ENCODE data around the gene SYT11. TPM values are rescaled to one million over a fixed set of nuclear protein-coding genes. Genes with fewer than 3 reads are reported as not detected.
"Not testable (repeated sequence)": the region's sequence is repeated elsewhere in the genome, so short reads cannot be mapped to it uniquely, and the experiment has no call there.

SYT11 gene
- total RNA-seq, 1 experiment from 2014 or later: 1.0 TPM

DNA sequence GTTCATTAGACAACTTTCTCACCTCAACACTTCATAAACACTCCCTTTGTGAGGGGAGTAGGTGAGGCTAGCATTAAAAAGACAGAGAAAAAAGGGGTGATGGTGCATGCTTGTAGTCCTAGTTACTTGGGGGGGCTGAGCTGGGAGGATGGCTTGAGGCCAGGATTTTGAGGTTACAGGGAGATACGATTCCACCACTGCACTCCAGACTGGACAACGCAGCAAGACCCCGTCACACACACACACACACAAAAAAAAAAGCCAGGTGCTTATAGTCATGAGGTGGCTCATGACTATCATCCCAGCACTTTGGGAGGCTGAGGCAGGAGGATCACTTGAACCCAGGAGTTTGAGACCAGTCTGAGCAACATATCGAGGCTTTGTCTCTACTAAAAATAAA lies 31.9 kb upstream of the SYT11 start:
- no TSS peak for BruUV-seq (replicated peaks)
- H3K9me3 Mint-ChIP-seq (ENCODE audit: low read depth, unreplicated experiment): no peaks in the 10 kb centered on the region
- H3K4me3 Mint-ChIP-seq (ENCODE audit: low read depth, unreplicated experiment): no peak overlapping the region
- H3K27me3 Mint-ChIP-seq (ENCODE audit: unreplicated experiment): no peaks in the 10 kb centered on the region
- intact Hi-C loops (cut with micrococcal nuclease; ENCODE audit: unreplicated experiment): no loop called here
- H3K4me1 Mint-ChIP-seq (ENCODE audit: low read depth, unreplicated experiment): no peaks in the 10 kb centered on the region
- DNase-seq: no peak
- no peak overlapping the region for H3K27ac Mint-ChIP-seq (ENCODE audit: unreplicated experiment)
- TF ChIP-seq, protein P1, sequence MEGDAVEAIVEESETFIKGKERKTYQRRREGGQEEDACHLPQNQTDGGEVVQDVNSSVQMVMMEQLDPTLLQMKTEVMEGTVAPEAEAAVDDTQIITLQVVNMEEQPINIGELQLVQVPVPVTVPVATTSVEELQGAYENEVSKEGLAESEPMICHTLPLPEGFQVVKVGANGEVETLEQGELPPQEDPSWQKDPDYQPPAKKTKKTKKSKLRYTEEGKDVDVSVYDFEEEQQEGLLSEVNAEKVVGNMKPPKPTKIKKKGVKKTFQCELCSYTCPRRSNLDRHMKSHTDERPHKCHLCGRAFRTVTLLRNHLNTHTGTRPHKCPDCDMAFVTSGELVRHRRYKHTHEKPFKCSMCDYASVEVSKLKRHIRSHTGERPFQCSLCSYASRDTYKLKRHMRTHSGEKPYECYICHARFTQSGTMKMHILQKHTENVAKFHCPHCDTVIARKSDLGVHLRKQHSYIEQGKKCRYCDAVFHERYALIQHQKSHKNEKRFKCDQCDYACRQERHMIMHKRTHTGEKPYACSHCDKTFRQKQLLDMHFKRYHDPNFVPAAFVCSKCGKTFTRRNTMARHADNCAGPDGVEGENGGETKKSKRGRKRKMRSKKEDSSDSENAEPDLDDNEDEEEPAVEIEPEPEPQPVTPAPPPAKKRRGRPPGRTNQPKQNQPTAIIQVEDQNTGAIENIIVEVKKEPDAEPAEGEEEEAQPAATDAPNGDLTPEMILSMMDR (IDR thresholded peaks at IDR 0.05; ENCODE audit: unreplicated experiment): no peak
- peaks cover 32% of the 10 kb centered on the region for H3K36me3 Mint-ChIP-seq (ENCODE audit: insufficient read depth, unreplicated experiment)
- CTCF ChIA-PET: no interaction called here

DNA sequence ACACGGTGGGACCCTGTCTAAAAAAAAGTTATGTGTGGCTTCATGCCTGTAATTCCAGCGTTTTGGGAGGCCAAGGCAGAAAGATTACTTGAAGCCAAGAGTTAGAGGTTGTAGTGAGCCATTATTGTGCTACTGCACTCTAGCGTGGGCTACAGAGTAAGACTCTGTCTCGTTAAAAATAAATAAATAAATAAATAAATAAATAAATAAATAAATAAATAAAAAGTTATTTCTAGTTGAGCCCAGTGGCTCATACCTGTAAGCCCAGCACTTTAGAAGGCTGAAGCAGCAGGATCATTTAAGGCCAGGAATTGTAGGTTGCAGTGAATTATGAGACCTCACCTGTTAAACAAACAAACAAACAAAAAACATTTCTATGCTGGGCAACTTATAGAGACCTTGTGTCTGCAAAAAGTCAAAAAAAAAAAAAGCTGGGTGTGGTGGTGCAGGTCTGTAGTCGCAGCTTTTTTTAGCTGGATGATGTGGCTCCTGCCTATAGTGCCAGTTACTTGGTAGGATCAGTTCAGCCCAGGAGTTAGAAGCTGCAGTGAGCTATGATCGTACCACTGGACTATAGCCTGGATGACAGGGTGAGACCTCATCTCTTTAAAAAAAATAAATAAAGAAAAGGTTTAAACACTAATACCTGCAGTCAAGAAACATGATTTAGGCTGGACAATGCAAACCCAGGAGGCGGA lies 27.9 kb upstream of the SYT11 start:
- CTCF ChIA-PET: interaction anchor here (0.5 to 0.7 kb wide), 2 partner anchors 100 to 369 kb away, joined by 3 read pairs; no protein-coding TSS in a partner anchor
- Mint-ChIP-seq H3K9me3 (ENCODE audit: low read depth, unreplicated experiment) (no peaks in the 10 kb centered on the region), H3K27me3 (ENCODE audit: unreplicated experiment) (no peaks in the 10 kb centered on the region), H3K36me3 (ENCODE audit: insufficient read depth, unreplicated experiment) (peaks cover 10% of the 10 kb centered on the region), H3K4me1 (ENCODE audit: low read depth, unreplicated experiment) (no peaks in the 10 kb centered on the region), H3K27ac (ENCODE audit: unreplicated experiment) (no peak overlapping the region), H3K4me3 (ENCODE audit: low read depth, unreplicated experiment) (no peak overlapping the region)
- intact Hi-C loops (cut with micrococcal nuclease; ENCODE audit: unreplicated experiment): no loop called here
- TF ChIP-seq, protein P1 (IDR thresholded peaks at IDR 0.05; ENCODE audit: unreplicated experiment): no peak
- no peak for DNase-seq
- no TSS peak for BruUV-seq (replicated peaks)

DNA sequence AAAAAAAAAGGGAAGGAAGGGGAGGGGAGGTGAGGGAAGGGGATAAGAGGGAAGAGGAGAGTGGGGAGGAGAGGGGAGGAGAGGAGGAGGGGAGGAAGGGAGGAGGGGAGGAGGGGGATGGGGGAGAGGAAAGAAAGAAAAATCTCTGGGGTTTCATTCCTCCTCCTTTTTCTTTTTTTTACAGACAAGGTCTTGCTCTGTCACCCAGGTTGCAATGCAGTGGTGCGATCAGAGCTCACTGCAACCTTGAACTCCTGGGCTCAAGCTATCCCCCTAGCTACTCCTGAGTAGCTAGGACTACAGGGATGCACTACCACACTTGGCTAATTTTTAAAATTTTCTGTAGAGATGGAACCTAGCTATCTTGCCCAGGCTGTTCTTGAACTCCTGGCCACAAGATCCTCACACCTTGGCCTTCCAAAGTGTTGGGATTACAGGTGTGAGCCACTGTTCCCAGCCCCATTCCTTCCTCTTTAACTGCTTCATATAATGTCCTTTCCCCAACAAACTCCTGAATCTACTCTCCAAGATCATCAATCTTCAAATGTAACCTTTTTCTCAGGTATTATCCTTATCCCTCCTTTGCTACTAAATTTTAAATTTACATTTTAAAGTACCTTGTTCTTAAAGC lies 25.6 kb upstream of the SYT11 start:
- no peak overlapping the region for H3K27ac Mint-ChIP-seq (ENCODE audit: unreplicated experiment)
- no peaks in the 10 kb centered on the region for H3K9me3 Mint-ChIP-seq (ENCODE audit: low read depth, unreplicated experiment)
- CTCF ChIA-PET: interaction anchor here (0.6 kb wide), 1 partner anchor 27 kb away, joined by 8 read pairs; no protein-coding TSS in a partner anchor
- intact Hi-C loops (cut with micrococcal nuclease; ENCODE audit: unreplicated experiment): no loop called here
- DNase-seq: no peak
- TF ChIP-seq, protein P1 (IDR thresholded peaks at IDR 0.05; ENCODE audit: unreplicated experiment): no peak
- BruUV-seq (replicated peaks): no TSS peak
- no peaks in the 10 kb centered on the region for H3K27me3 Mint-ChIP-seq (ENCODE audit: unreplicated experiment)
- peaks cover 6% of the 10 kb centered on the region for H3K36me3 Mint-ChIP-seq (ENCODE audit: insufficient read depth, unreplicated experiment)
- no peak overlapping the region for H3K4me3 Mint-ChIP-seq (ENCODE audit: low read depth, unreplicated experiment)
- no peaks in the 10 kb centered on the region for H3K4me1 Mint-ChIP-seq (ENCODE audit: low read depth, unreplicated experiment)

DNA sequence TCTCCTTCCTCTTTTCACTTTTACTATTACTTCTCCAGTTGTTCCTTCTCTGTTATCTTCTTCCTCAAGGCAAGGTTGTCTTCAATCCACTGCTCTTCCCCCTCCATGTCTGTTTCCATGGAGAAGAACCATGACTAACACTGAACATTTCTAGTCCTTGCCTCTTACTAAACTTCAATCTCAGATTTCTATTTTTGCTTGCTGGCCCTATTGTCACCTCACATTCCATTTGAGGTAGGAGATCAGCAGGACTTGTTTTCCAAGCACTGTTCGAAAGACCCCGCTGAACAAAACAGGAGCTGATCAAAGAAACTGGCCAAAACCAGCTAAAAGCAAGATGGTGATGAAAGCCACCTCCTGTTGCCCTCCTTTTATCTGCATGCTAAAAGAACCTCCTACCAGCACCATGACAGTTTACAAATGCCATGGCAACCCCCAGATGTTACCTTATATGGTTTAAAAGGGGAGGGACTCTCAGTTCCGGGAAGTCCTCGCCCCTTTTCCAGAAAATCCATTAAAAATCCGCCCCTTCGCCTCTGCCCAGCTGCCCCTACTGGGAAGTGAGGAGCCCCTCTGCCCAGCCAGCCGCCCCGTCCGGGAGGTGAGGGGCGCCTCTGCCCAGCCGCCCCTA lies 25.0 kb upstream of the SYT11 start:
- TF ChIP-seq, protein P1 (IDR thresholded peaks at IDR 0.05; ENCODE audit: unreplicated experiment): no peak
- H3K4me3 Mint-ChIP-seq (ENCODE audit: low read depth, unreplicated experiment): no peak overlapping the region
- H3K9me3 Mint-ChIP-seq (ENCODE audit: low read depth, unreplicated experiment): no peaks in the 10 kb centered on the region
- no peaks in the 10 kb centered on the region for H3K27me3 Mint-ChIP-seq (ENCODE audit: unreplicated experiment)
- CTCF ChIA-PET: no interaction called here
- H3K4me1 Mint-ChIP-seq (ENCODE audit: low read depth, unreplicated experiment): no peaks in the 10 kb centered on the region
- intact Hi-C loops (cut with micrococcal nuclease; ENCODE audit: unreplicated experiment): no loop called here
- BruUV-seq (replicated peaks): no TSS peak
- peaks cover 6% of the 10 kb centered on the region for H3K36me3 Mint-ChIP-seq (ENCODE audit: insufficient read depth, unreplicated experiment)
- no peak overlapping the region for H3K27ac Mint-ChIP-seq (ENCODE audit: unreplicated experiment)
- no peak for DNase-seq

DNA sequence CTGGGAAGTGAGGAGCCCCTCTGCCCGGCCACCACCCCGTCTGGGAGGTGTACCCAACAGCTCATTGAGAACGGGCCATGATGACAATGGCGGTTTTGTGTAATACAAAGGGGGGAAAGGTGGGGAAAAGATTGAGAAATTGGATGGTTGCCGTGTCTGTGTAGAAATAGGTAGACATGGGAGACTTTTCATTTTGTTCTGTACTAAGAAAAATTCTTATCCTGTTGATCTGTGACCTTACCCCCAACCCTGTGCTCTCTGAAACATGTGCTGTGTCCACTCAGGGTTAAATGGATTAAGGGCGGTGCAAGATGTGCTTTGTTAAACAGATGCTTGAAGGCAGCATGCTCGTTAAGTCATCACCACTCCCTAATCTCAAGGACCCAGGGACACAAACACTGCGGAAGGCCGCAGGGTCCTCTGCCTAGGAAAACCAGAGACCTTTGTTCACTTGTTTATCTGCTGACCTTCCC lies 24.4 kb upstream of the SYT11 start:
- intact Hi-C loops (cut with micrococcal nuclease; ENCODE audit: unreplicated experiment); H3K27ac Mint-ChIP-seq (ENCODE audit: unreplicated experiment); DNase-seq; H3K4me3 Mint-ChIP-seq (ENCODE audit: low read depth, unreplicated experiment); H3K27me3 Mint-ChIP-seq (ENCODE audit: unreplicated experiment); H3K9me3 Mint-ChIP-seq (ENCODE audit: low read depth, unreplicated experiment); CTCF ChIA-PET; BruUV-seq (replicated peaks); H3K4me1 Mint-ChIP-seq (ENCODE audit: low read depth, unreplicated experiment); H3K36me3 Mint-ChIP-seq (ENCODE audit: insufficient read depth, unreplicated experiment): not testable (repeated sequence)

All from Calu3 (cell line).